GM21737 (cell line): ENCODE data around the gene ATF6B.

Experiments
- ATAC-seq: cut with Tn5 transposase; IDR thresholded peaks from one replicate; pipeline ENCODE4 v1.9.1; 2021; ENCODE audit warnings: mild to moderate bottlenecking, moderate library complexity; ENCODE audit not compliant: unreplicated experiment

The ATF6B gene

GRCh38 chr6:32132110-32132509, 4.1 kb upstream of the ATF6B start:
- ATAC-seq: no peak

- no peak for ATAC-seq
Observed at GRCh38 chr6:32131439-32131948, 3.4 kb upstream of the ATF6B start.

GRCh38 chr6:32129297-32130088, 1.4 kb upstream of the ATF6B start:
- ATAC-seq: peak; percentile 4

GRCh38 chr6:32128751-32129296, 778 bp upstream of the ATF6B start:
- ATAC-seq: no peak

- ATAC-seq: no peak
Observed at GRCh38 chr6:32127409-32127716, 683 bp downstream of the ATF6B start.

DNA sequence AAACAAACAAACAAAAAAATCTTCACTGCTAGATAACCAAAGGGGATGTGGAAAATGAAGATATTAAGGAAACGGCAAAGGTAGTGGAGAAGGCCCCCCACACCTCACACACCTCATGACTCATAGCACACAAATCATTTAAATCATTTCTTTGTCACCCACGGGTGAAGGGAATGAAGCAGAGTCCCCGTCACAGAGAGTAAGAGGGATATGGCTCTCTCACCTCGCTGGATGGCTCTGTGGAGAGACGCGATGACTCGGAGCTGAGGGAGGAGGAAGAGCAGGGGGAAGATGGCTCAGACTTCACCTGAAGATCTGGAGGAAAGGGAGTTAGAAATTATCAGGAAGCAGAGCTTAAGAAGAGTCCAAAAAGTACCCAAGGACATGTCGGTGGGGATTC, 1.2 kb downstream of the ATF6B start:
- no peak for ATAC-seq

DNA sequence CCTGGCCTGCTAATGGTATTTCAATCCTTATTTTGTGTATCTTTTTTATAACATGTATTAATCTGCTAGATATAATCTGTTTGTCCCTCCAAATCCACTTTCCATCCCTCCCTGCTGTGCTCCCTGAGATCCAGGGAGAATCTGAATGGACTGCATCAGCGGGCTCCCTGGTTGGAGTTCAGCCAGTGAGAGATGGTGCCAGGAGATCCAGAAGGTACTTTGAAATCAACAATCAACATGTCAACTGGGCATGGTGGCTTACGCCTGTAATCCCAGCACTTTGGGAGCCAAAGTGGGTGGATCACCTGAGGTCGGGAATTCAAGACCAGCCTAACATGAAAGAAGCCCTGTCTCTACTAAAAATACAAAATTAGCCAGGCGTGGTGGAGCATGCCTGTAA, 4.4 kb downstream of the ATF6B start:
- no peak for ATAC-seq

DNA sequence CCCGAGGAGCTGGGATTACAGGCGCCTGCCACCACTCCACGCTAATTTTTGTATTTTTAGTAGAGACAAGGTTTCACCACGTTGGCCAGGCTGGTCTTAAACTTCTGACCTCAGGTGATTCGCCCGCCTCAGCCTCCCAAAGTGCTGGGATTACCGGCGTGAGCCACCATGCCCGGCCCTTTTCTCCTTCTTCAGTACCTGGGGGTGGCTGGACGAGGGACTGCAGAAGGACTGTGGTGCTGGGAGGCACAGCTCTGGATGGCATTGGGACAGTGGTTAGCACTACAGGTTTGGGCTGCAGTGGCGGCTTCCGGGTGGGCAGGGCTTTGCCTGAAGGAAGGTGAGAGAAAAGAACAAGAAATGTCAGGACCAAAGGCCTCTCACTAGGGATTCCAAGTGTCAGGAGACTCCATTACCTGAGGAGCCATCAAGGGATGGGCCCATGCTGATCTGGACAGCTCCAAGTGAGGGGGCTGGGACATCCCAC, 7.4 kb downstream of the ATF6B start:
- ATAC-seq: no peak

DNA sequence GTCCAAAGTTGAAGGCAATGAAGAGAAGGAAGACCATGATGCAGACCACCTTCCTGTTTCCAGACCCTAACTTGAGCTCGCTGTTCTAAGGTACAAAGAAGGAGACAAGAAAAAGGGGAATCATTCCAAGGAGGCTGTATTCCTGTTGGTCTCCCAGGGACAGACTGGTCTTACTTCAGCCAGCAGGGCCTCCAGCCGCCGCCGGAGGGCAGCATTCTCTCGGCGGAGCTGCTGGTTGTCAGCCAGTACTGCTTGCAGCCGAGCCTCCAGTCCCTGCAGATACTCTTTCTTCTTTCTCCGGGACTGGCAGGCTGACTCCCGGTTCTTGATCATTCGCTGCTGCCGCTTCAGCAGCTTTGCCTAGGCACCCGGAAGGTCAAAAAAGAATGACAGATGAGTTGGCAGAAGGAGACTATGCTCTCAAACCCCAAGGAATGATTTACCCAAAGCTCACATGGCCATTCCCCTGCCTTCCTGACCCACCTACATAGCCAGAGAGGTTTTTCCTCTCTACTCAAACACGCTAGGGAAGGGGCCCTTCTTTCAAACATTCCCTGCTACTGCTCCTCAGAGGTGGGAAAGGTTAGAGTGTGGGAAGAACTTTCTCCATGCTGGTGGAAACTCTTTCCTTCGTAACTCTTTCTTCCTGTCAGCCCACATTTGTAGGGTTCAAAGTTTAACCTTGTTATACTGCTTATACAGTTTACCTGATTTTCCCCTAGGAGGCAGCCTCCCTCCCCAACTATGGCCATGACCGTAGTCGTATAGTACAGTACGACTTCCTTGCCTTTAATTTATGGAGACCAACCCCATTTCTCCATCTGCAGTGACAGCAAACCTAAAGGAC, 9.0 kb downstream of the ATF6B start:
- ATAC-seq: no peak

- no peak for ATAC-seq
Observed at GRCh38 chr6:32117461-32117860, 10.6 kb downstream of the ATF6B start.

DNA sequence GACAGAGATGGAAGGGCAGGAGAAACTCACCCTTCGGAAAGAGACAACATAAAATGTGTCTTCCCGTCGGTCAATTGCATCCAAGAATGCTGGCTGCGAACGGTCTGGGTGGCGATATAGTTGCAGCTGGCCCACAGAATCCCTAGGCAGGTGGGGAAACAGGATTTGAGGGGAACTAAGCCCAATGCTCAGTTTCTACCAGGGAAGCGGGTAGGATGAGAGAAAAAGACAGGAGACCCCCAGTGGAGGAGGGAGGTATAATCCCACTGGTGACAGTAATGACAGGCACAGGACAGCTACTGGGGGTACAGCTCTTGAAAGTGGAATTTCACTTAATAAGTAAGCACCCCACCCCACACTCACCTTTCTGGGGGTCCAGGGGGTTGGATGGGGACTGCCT, 11.4 kb downstream of the ATF6B start:
- ATAC-seq: no peak

- no peak for ATAC-seq
Observed at GRCh38 chr6:32115623-32116022, 12.4 kb downstream of the ATF6B start.

DNA sequence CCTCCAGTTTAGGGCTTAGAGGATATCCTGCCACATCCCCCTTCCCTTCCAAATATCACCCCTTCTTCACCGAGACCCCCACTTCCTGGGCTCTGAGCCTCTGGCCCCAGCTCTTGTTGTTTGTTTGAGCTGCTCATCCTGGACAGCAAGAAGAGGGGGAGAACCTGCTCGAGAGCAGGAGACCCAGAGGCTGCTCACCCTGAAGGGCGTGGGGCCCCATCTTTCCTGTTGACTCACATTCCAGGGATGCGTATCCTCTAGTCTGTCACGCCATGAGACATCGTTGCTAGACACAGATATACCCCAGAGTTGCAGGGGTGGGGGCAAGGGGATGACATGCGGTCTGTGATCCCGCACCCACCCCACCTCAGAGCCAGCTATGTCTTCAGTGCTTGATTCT, 13.2 kb downstream of the ATF6B start:
- no peak for ATAC-seq

DNA sequence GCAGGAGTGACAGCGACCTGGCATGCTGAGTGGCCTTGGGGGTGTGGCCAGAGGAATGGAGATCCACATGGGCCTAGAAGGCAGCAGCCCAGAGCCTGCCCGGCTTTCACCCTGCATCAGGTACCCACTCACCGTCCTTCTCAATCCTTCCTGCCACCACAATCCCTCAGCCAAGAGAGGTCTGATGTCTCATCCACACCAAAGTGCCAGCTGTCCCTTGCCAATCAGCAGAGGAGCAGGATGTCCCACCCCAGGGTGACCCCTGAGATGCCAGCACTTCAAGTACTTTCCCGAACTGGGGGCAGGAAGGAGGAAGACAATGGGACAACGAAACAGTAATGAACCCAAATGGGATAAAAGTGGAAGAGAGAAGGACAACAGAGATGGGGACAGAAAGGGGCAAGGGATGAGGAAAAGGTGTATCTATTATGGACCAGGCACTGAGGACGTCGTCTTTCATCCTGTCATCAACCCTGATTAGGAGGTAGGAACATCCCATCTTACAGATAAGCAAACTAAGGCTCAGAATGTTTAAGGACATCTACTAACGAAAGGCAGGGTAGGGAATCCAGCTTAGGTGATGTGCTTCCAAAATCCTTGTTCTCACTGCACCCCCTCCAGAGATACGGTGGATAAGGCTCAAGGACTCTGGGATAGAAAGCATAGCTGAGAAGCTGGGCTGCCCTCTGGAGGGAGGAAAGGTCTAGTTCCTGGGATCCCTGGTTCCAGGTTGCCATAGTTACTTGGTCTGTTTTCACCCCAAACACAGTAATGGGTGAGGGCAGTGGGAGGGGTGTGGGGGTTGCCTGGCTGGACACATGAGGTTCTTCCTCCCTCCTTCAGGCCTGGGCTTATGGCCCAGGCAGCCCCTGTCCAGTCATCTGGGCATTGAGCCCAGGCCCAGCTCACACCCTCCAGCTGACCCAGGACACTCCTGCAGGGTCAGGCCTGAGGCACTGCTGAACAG, 14.4 kb downstream of the ATF6B start:
- no peak for ATAC-seq

DNA sequence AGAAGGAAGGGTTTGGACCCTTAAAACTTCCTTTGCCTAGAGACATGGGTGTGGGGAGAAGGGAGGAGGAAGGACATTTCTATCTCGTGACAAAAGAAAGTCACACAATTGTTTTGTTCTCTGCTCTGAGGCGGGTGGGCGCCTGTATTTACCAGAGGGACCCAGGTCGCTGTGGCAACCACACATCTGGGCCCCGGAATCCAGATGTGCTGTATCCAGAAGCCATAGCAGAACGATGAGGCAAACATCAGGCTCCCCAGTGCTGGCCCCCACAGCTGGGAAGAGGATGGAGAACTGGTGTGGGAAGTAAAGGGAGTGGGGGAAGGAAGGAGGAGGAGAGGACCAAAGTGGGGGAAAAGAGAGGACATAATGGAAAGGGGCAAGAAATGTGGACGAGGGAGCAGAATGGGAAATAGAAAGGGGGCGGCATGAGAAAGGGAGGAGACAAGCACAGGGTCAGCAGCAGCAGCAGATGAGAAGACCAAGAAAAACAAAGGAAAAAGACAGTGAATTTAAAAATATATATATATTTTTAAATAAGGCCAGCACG, 15.5 kb downstream of the ATF6B start:
- no peak for ATAC-seq

DNA sequence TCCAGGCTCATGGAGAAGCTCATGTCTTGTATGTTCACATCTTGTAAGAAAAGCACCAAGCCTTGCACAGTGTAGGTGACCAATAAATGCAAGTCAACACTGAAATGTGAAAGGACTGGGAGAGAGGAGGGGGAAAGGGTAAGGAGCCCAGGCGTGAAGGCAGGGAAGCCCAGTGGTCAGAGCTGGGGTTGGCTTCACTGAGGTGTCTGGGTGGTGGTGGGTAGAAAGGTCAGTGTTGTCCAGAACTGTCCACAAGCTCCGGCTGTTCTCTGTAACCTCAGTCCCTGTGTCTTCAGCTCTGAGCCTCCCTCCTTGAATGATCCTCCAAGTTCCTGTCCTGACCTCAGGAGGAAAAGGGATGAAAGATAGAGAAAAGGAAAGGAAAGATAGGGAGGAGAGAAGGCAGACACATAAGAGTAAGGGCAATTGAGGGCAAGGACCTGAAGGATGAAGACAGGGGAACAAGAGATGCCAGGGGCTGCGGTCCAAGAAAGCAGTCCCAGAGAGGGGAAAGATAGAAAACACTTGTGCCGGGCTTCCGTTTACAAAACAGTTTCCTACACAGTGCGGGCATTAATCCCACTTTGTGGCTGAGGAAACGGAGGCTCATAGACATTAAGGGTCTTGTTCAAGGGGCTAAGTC, 16.5 kb downstream of the ATF6B start:
- ATAC-seq: no peak

DNA sequence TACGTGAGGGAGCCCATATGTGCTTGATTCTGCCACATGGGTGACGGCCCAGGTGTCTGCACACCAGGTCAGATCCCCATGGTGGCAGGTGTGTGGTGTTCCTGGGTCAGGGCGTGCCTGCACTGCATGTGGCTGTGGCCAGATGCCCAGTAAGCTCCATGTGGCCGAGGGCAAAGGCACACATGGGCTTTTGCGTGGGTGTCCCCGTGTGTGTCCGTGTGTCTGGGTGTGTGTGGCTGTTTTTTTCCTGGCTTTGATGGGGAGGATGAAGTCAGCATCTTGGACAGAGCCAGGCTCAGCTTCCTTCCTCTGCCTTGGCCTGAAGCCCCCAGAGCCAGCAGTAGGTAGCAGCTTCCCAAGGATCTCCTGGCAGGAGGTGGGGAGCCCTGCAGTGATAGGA, 17.4 kb downstream of the ATF6B start:
- ATAC-seq: no peak

GRCh38 chr6:32109765-32110160, 18.3 kb downstream of the ATF6B start:
- ATAC-seq: no peak

- ATAC-seq: no peak
Observed at GRCh38 chr6:32109114-32109764, 18.8 kb downstream of the ATF6B start, which contains the start of gene TNXB. TNXB (minus strand) TSS chr6:32109338; CDS start chr6:32098198, 11,140 bp downstream.
